Pancreas (tissue), 10 donors: Measurements from ENCODE around the gene DPYSL4. TPM values are rescaled to one million over a fixed set of nuclear protein-coding genes. Genes with fewer than 3 reads are reported as not detected.

ENCODE experiments used
- ATAC-seq, 4 donors: fragments of 200-7000 bp; cut with Tn5 transposase; one replicate each; pipeline versions ENCODE4 v1.8.0 to v1.9.1; 2020; ENCODE audit warnings: mild to moderate bottlenecking in 4 of 4, moderate library complexity in 4 of 4
- DNase-seq, 6 donors: peaks; one replicate each; pipeline ENCODE4 v3.0.0-alpha.2; 2020
- FAIRE-seq: peaks from 2 replicates; lab custom pipeline; 2012; peaks lifted over from hg19 to GRCh38; lab: Jason Lieb, UNC
- H3K27ac ChIP-seq, 4 donors: fragments of 200-600 bp; sonication (generic); 1 replicate in 3 of 4; 2 replicates in 1 of 4; pipeline versions ENCODE4 v1.5.0 to v1.8.0; 2020
- H3K27me3 ChIP-seq, 4 donors: fragments of 200-600 bp; one replicate each; pipeline ENCODE4 v1.8.0; 2021
- H3K36me3 ChIP-seq, 3 donors: fragments of 200-600 bp; sonication (generic) in 1 of 3; one replicate each; pipeline versions ENCODE4 v1.5.0 to v1.8.0; 2020 to 2021
- H3K4me1 ChIP-seq, 3 donors: fragments of 200-600 bp; one replicate each; pipeline ENCODE4 v1.8.0; 2021
- H3K4me3 ChIP-seq, 4 donors: fragments of 200-600 bp; sonication (generic) in 2 of 4; one replicate each; pipeline versions ENCODE4 v1.5.0 to v1.8.0; 2020 to 2021
- H3K9me3 ChIP-seq, 4 donors: fragments of 200-600 bp; one replicate each; pipeline ENCODE4 v1.8.0; 2021
- CTCF ChIP-seq, 4 donors: fragments of 200-600 bp; sonication (generic) in 3 of 4; IDR thresholded peaks; one replicate each; pipeline versions ENCODE4 v1.5.0 to v1.8.0; 2021; ENCODE audit warnings: antibody characterized with exemption in 4 of 4
- WGBS, 2 donors: extraction: QIAGEN DNeasy Blood & Tissue Kit; methylation state at CpG; one replicate each; pipeline ENCODE4 v1.1.7; 2013; 5-methylcytosine and 5-hydroxymethylcytosine counted together
- intact Hi-C, 3 donors: fragments of 100-400 bp; cut with DNase I; formaldehyde crosslinking; loops; one replicate each; pipeline versions ENCODE4 v1.11.1 to v1.14.2; 2022
- polyA plus RNA-seq, 2 donors: library from polyadenylated mRNA; stranded (reverse); fragments of 200-250 nt; gene quantifications; one replicate each; pipeline ENCODE4 v1.2.3, GENCODE V29; 2013
- total RNA-seq, 6 donors: library from RNA; stranded (reverse); fragmentation: NEBNext Ultra II Directional in 4 of 6; extraction: Animal tissue kit (Norgen Biotek cat#: 25700) in 4 of 6; gene quantifications; one replicate each; pipeline versions ENCODE4 v1.2.1 to v1.2.4, GENCODE V29; 2021 to 2023
- donor health status: healthy with polysubstance abuse.
- donor health status: DM: no; HTN: no; CAD: no; lungs with moderate emphysema.
- donor health status: DM: no; HTN: no; CAD: no.
- donor health status: control.
- donor health status: control.
- donor health status: Bipolar disorder and iron deficiency.
- donor health status: DM: yes; HTN: yes; CAD: no.
- donor health status: DM: no; HTN: no; CAD: no.
- donor health status: DM: no; HTN: no; CAD: no.
- donor health status: DM: yes; HTN: yes; CAD: no.

The DPYSL4 gene
- total and polyA plus RNA-seq, 8 donors = 0.46 to 2.8 (median 1.2) TPM

DNA sequence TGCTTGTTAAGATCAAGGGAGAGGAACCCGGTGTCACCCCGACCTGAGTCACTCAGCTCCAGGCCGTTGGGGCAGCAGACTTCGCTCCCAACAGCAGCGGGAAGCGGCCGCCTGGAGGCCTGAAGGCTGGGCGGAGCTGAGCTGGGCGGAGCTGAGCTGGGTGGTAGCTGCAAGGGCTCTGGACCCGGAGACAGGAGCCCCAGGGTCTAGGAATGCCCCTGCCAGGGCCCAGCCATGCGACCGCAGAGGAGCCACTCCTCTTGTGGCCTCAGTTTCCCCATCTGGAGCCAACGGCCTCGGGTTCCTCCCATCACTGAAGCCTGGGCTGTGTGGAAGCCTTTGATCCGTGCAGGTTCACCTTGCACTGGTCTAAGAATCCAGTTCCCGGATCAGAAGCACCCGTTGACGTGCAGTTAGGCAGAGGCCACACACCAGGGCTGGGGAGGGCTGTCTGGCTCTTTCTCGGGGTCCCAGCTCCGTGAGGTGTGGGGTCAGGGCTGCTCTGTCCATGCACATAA lies 21.9 kb upstream of the DPYSL4 start:
- intact Hi-C loops = no loop called here
- no peaks in the 10 kb centered on the region for H3K9me3 ChIP-seq
- H3K27me3 ChIP-seq = no peaks in the 10 kb centered on the region
- ATAC-seq (no peak), DNase-seq (peak in 2 of 6 donors; percentile 50 to 55), FAIRE-seq (no peak)
- 33 to 41% methylated on average over 20 of the region's 20 CpGs for WGBS, 2 donors
- H3K36me3 ChIP-seq = no peaks in the 10 kb centered on the region
- no peak for TF ChIP-seq CTCF (IDR thresholded peaks at IDR 0.05)
- H3K4me3 ChIP-seq = no peak overlapping the region
- H3K4me1 ChIP-seq = peaks cover 0 to 8% (median 0%) of the 10 kb centered on the region in 3 donors
- H3K27ac ChIP-seq = no peak overlapping the region

DNA sequence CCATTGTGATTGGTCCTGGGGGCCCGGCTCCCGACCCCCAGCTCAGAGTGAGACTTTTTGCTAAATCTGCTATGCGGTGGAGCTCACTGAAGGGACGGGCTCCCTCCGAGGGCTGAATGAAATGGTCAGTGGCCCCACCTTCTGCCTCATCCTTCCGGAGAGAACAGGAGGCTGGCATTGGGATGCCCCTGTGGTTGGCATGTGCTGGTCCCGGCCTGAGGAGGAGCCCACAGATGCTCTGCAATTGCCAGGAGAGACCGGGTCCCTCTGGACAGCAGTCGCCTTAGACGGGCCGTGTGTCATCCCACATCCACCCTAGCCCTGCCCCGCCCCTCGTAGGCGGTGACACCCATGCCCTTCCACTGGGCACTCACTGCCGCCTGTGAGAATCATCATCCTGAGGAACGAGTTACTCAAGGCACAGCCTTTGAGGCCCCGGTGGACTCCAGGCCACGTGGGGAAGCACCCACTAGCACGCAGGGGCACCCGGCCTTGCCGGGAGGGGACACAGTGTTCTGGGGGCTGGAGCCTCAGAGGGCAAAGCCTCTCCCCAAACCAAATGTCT lies 21.2 kb upstream of the DPYSL4 start:
- intact Hi-C loops = no loop called here
- Histone ChIP-seq H3K36me3 (no peaks in the 10 kb centered on the region), H3K27ac (no peak overlapping the region), H3K9me3 (no peaks in the 10 kb centered on the region), H3K4me1 (peaks cover 0 to 8% (median 0%) of the 10 kb centered on the region in 3 donors), H3K4me3 (no peak overlapping the region), H3K27me3 (no peaks in the 10 kb centered on the region)
- WGBS, 2 donors = 74 to 80% methylated on average over 21 of the region's 21 CpGs
- ATAC-seq (no peak), DNase-seq (peak in 2 of 6 donors; percentile 42 to 55), FAIRE-seq (no peak)
- TF ChIP-seq CTCF (IDR thresholded peaks at IDR 0.05) = no peak

DNA sequence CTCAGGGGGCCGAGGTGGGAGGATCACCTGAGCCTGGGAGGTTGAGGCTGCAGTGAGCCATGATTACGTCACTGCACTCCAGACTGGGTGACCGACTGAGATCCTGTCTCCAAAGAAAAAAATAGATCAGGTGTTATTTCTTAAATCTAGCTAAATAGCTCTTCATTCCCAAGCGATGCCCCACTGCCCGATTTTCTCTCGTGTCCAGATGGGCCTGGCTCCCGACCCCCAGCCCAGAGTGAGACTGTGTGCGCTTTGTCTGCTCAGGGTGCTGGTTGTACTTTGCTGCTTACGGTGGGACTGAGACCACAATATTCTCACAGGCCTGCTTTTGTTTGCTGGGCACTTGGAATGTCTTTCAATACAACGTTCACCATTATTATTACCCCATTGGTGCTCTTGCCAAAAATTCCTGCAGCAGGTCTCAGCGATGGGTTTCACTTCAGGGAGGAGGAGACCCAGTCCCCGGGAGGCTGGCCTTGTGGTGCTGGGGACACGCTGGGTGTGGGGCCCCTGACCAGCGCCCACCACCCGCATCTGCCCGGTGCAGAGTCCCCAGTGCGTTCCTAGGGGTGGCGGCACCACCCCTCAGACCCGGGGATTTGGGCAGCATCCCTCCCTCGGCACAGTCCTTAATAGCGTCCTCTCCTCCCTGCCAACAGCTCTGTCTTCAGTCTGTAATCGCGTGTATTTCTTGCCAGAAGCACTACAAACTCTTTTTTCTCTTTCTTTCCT lies 20.4 kb upstream of the DPYSL4 start:
- no peak for TF ChIP-seq CTCF (IDR thresholded peaks at IDR 0.05)
- no peaks in the 10 kb centered on the region for H3K9me3 ChIP-seq
- DNase-seq = peak in 1 of 6 donors; percentile 41
- no peaks in the 10 kb centered on the region for H3K27me3 ChIP-seq
- peaks cover 0 to 8% (median 0%) of the 10 kb centered on the region in 3 donors for H3K4me1 ChIP-seq
- no peak overlapping the region for H3K4me3 ChIP-seq
- intact Hi-C loops = no loop called here
- no peaks in the 10 kb centered on the region for H3K36me3 ChIP-seq
- FAIRE-seq = no peak
- ATAC-seq = no peak
- H3K27ac ChIP-seq = no peak overlapping the region
- 74 to 82% methylated on average over 23 of the region's 23 CpGs for WGBS, 2 donors

- peaks cover 0 to 7% (median 0%) of the 10 kb centered on the region in 3 donors for H3K4me1 ChIP-seq
- H3K27ac ChIP-seq = no peak overlapping the region
- DNase-seq (no peak), ATAC-seq (no peak), FAIRE-seq (no peak)
- no peak overlapping the region for H3K4me3 ChIP-seq
- H3K9me3 ChIP-seq = no peaks in the 10 kb centered on the region
- 70 to 81% methylated on average over 22 of the region's 22 CpGs for WGBS, 2 donors
- TF ChIP-seq CTCF (IDR thresholded peaks at IDR 0.05) = no peak
- intact Hi-C loops = no loop called here
- H3K36me3 ChIP-seq = no peaks in the 10 kb centered on the region
- no peaks in the 10 kb centered on the region for H3K27me3 ChIP-seq
Measured at GRCh38 chr10:132167041-132167674, 19.6 kb upstream of the DPYSL4 start.
